HEK293 (cell line): ENCODE measurements around the gene MBLAC1.
A peak's percentile ranks its signal among the peaks of the same experiment; 100 is the strongest.

Source experiments
- CTCF ChIA-PET: fragments of 350-600 bp; formaldehyde crosslinking; extraction: SDS; loops from one replicate; lab custom pipeline; 2021; ENCODE audit warnings: antibody characterized with exemption; lab: Yijun Ruan, JAX
- POLR2A ChIA-PET: fragments of 300-600 bp; formaldehyde crosslinking; extraction: SDS; loops from one replicate; lab custom pipeline; 2020; ENCODE audit warnings: antibody characterized with exemption, inconsistent platforms; lab: Yijun Ruan, JAX
- H3K27ac ChIP-seq: fragments of 200-500 bp; sonication (Bioruptor generic); 2 replicates; pipeline ENCODE4 v1.5.1; 2014; ENCODE audit warnings: low read depth, low read length, control low read depth, inconsistent platforms; ENCODE audit errors: extremely low read depth
- H3K36me3 ChIP-seq, 2 experiments: fragments of 200-500 bp in 1 of 2; sonication (Bioruptor generic) in 1 of 2; 1 replicate in 1 of 2; 2 replicates in 1 of 2; pipeline ENCODE4 v1.5.1; 2014 to 2017; ENCODE audit warnings: inconsistent platforms in 2 of 2, low read length in 2 of 2; ENCODE audit not compliant: control insufficient read depth in 2 of 2, insufficient read depth in 1 of 2
- H3K4me1 ChIP-seq: fragments of 200-500 bp; sonication (Bioruptor generic); 2 replicates; pipeline ENCODE4 v1.5.1; 2014; ENCODE audit warnings: mild to moderate bottlenecking, low read length, inconsistent platforms; ENCODE audit not compliant: control insufficient read depth, insufficient read depth
- H3K4me3 ChIP-seq: 2 replicates; pipeline ENCODE4 v1.5.1; 2011; ENCODE audit warnings: low read depth, mild to moderate bottlenecking, control low read depth, low read length, moderate library complexity
- H3K9me3 ChIP-seq: fragments of 200-500 bp; sonication (Bioruptor generic); 2 replicates; pipeline ENCODE4 v1.5.1; 2014; ENCODE audit warnings: low read depth, low read length, inconsistent platforms; ENCODE audit not compliant: control insufficient read depth, insufficient read depth
- GLIS1 ChIP-seq: fragments of 450-650 bp; formaldehyde crosslinking; IDR thresholded peaks from 2 replicates; pipeline ENCODE4 v1.5.1; 2016; ENCODE audit warnings: missing biosample characterization, missing genetic modification characterization
- IKZF3 ChIP-seq: fragments of 450-650 bp; IDR thresholded peaks from 2 replicates; pipeline ENCODE4 v1.5.0; 2018; ENCODE audit warnings: missing biosample characterization, mild to moderate bottlenecking, missing genetic modification characterization, moderate library complexity
- KLF1 ChIP-seq: fragments of 450-650 bp; formaldehyde crosslinking; IDR thresholded peaks from 2 replicates; pipeline ENCODE4 v1.5.1; 2016; ENCODE audit warnings: missing biosample characterization, missing genetic modification characterization
- KLF7 ChIP-seq: fragments of 450-650 bp; formaldehyde crosslinking; IDR thresholded peaks from 2 replicates; pipeline ENCODE4 v1.5.1; 2016; ENCODE audit warnings: missing biosample characterization, missing genetic modification characterization, borderline replicate concordance
- SP7 ChIP-seq: fragments of 450-650 bp; formaldehyde crosslinking; IDR thresholded peaks from 2 replicates; pipeline ENCODE4 v1.5.1; 2016; ENCODE audit warnings: missing biosample characterization, missing genetic modification characterization
- ZBTB17 ChIP-seq: fragments of 450-650 bp; formaldehyde crosslinking; IDR thresholded peaks from 2 replicates; pipeline ENCODE4 v1.5.1; 2016; ENCODE audit warnings: missing biosample characterization, missing genetic modification characterization
- ZBTB8A ChIP-seq: fragments of 450-650 bp; formaldehyde crosslinking; IDR thresholded peaks from 2 replicates; pipeline ENCODE4 v1.5.1; 2016; ENCODE audit warnings: missing biosample characterization, missing genetic modification characterization
- ZFHX2 ChIP-seq: fragments of 450-650 bp; formaldehyde crosslinking; conservative IDR thresholded peaks from 2 replicates; pipeline ENCODE4 v1.5.1; 2016; ENCODE audit warnings: missing biosample characterization, missing genetic modification characterization
- ZNF202 ChIP-seq: fragments of 450-650 bp; formaldehyde crosslinking; IDR thresholded peaks from 2 replicates; pipeline ENCODE4 v1.5.1; 2016; ENCODE audit warnings: missing biosample characterization, missing genetic modification characterization, borderline replicate concordance
- ZNF302 ChIP-seq: fragments of 450-650 bp; formaldehyde crosslinking; IDR thresholded peaks from 2 replicates; pipeline ENCODE4 v1.5.1; 2016; ENCODE audit warnings: missing biosample characterization, missing genetic modification characterization, low read depth
- ZNF324 ChIP-seq: fragments of 450-650 bp; formaldehyde crosslinking; IDR thresholded peaks from 2 replicates; pipeline ENCODE4 v1.5.1; 2016; ENCODE audit warnings: missing biosample characterization, missing genetic modification characterization
- ZNF366 ChIP-seq: fragments of 450-650 bp; formaldehyde crosslinking; conservative IDR thresholded peaks from 2 replicates; pipeline ENCODE4 v1.5.1; 2016; ENCODE audit warnings: missing biosample characterization, missing genetic modification characterization
- ZNF391 ChIP-seq: fragments of 450-650 bp; formaldehyde crosslinking; IDR thresholded peaks from 2 replicates; pipeline ENCODE4 v1.5.1; 2016; ENCODE audit warnings: low read depth, missing biosample characterization, missing genetic modification characterization, borderline replicate concordance
- ZNF560 ChIP-seq: fragments of 450-650 bp; formaldehyde crosslinking; IDR thresholded peaks from 2 replicates; pipeline ENCODE4 v1.5.1; 2017; ENCODE audit warnings: missing biosample characterization, missing genetic modification characterization, borderline replicate concordance
- ZNF621 ChIP-seq: fragments of 450-650 bp; formaldehyde crosslinking; IDR thresholded peaks from 2 replicates; pipeline ENCODE4 v1.5.1; 2017; ENCODE audit warnings: missing biosample characterization, missing genetic modification characterization
- ZNF623 ChIP-seq: fragments of 450-650 bp; formaldehyde crosslinking; IDR thresholded peaks from 2 replicates; pipeline ENCODE4 v1.5.1; 2016; ENCODE audit warnings: missing biosample characterization, missing genetic modification characterization
- ZNF629 ChIP-seq: fragments of 450-650 bp; formaldehyde crosslinking; IDR thresholded peaks from 2 replicates; pipeline ENCODE4 v1.5.1; 2017; ENCODE audit warnings: missing biosample characterization, missing genetic modification characterization
- ZSCAN23 ChIP-seq: fragments of 450-650 bp; formaldehyde crosslinking; IDR thresholded peaks from 2 replicates; pipeline ENCODE4 v1.5.1; 2016; ENCODE audit warnings: missing biosample characterization, missing genetic modification characterization
- TF ChIP-seq, protein P1 (sequence below): fragments of 450-650 bp; formaldehyde crosslinking; conservative IDR thresholded peaks from 2 replicates; pipeline ENCODE4 v1.5.1; 2016; ENCODE audit warnings: low read depth, missing biosample characterization, missing genetic modification characterization
- TF ChIP-seq, protein P2 (sequence below): fragments of 450-650 bp; formaldehyde crosslinking; IDR thresholded peaks from 2 replicates; pipeline ENCODE4 v1.5.1; 2017; ENCODE audit warnings: missing biosample characterization, missing genetic modification characterization
- TF ChIP-seq, protein P3 (sequence below): fragments of 450-650 bp; formaldehyde crosslinking; IDR thresholded peaks from 2 replicates; pipeline ENCODE4 v1.5.1; 2016; ENCODE audit warnings: missing biosample characterization, missing genetic modification characterization
- TF ChIP-seq, protein P4 (sequence below): fragments of 450-650 bp; formaldehyde crosslinking; optimal IDR thresholded peaks from 2 replicates; pipeline ENCODE3; 2016; ENCODE audit warnings: missing biosample characterization, mild to moderate bottlenecking, missing genetic modification characterization
- TF ChIP-seq, protein P5 (sequence below): fragments of 450-650 bp; formaldehyde crosslinking; IDR thresholded peaks from 2 replicates; pipeline ENCODE4 v1.5.1; 2016; ENCODE audit warnings: missing biosample characterization, missing genetic modification characterization

The MBLAC1 gene

DNA sequence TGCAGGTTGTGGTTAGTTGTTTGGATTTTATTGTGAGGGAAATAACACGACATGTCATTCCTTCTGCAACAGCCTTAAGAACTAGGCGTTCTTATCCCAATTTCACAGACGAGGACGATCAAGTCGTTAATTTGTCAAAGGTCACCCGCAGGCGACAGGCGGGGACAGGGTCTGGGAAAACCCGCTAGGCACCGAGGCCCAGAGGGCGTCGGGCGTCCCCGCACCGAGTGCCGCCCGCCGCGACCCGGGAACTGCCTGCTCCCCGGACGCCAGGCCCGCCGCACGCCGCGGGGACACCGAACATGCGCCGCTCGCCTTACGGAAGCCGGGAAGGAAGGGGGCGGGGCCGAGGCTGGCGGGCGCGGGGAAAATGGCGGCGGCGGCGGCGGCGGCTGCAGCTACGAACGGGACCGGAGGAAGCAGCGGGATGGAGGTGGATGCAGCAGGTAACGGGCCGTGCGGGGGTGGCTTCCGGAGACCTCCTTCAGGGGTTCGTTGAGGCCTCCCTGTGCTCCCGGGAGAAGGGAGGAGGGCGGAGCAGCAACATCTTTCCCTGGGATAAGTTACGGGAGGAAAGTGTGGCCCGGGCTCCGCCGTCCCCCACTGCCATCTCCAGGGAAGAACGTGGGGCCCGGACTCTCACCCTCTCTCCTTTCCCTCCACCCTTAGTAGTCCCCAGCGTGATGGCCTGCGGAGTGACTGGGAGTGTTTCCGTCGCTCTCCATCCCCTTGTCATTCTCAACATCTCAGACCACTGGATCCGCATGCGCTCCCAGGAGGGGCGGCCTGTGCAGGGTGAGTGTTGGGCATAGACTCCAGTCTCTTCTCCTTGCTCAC, 37.9 kb upstream of the MBLAC1 start, which contains the start of gene COPS6 (continued):
- TF ChIP-seq, protein P1, sequence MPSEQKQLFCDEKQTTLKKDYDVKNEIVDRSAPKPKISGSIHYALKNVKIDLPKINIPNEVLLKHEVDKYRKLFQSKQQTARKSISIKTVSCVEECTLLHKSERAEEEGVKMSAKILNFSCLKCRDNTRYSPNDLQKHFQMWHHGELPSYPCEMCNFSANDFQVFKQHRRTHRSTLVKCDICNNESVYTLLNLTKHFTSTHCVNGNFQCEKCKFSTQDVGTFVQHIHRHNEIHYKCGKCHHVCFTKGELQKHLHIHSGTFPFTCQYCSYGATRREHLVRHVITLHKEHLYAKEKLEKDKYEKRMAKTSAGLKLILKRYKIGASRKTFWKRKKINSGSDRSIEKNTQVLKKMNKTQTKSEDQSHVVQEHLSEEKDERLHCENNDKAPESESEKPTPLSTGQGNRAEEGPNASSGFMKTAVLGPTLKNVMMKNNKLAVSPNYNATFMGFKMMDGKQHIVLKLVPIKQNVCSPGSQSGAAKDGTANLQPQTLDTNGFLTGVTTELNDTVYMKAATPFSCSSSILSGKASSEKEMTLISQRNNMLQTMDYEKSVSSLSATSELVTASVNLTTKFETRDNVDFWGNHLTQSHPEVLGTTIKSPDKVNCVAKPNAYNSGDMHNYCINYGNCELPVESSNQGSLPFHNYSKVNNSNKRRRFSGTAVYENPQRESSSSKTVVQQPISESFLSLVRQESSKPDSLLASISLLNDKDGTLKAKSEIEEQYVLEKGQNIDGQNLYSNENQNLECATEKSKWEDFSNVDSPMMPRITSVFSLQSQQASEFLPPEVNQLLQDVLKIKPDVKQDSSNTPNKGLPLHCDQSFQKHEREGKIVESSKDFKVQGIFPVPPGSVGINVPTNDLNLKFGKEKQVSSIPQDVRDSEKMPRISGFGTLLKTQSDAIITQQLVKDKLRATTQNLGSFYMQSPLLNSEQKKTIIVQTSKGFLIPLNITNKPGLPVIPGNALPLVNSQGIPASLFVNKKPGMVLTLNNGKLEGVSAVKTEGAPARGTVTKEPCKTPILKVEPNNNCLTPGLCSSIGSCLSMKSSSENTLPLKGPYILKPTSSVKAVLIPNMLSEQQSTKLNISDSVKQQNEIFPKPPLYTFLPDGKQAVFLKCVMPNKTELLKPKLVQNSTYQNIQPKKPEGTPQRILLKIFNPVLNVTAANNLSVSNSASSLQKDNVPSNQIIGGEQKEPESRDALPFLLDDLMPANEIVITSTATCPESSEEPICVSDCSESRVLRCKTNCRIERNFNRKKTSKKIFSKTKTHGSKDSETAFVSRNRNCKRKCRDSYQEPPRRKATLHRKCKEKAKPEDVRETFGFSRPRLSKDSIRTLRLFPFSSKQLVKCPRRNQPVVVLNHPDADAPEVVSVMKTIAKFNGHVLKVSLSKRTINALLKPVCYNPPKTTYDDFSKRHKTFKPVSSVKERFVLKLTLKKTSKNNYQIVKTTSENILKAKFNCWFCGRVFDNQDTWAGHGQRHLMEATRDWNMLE (tag by site-specific recombination) = peak; percentile 20; the same call in 1 of the 2 replicates
- TF ChIP-seq, protein P2, sequence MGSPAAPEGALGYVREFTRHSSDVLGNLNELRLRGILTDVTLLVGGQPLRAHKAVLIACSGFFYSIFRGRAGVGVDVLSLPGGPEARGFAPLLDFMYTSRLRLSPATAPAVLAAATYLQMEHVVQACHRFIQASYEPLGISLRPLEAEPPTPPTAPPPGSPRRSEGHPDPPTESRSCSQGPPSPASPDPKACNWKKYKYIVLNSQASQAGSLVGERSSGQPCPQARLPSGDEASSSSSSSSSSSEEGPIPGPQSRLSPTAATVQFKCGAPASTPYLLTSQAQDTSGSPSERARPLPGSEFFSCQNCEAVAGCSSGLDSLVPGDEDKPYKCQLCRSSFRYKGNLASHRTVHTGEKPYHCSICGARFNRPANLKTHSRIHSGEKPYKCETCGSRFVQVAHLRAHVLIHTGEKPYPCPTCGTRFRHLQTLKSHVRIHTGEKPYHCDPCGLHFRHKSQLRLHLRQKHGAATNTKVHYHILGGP (tag by site-specific recombination) = no peak
- TF ChIP-seq ZNF623 (0 out of 2 replicates have a peak, but pooled peaks have one; percentile 23), ZNF202 (tag by site-specific recombination) (no peak), ZNF302 (tag by site-specific recombination) (no peak), ZBTB8A (tag by site-specific recombination) (peak; percentile 96), IKZF3 (tag by site-specific recombination) (peak; percentile 79; the same call in 1 of the 2 replicates), GLIS1 (tag by site-specific recombination) (peak; percentile 36; the same call in 1 of the 2 replicates), ZNF324 (0 out of 2 replicates have a peak, but pooled peaks have one; percentile 37), ZNF621 (tag by site-specific recombination) (no peak), ZNF629 (tag by site-specific recombination) (peak; percentile 69), ZSCAN23 (tag by site-specific recombination) (no peak)
- TF ChIP-seq, protein P3, sequence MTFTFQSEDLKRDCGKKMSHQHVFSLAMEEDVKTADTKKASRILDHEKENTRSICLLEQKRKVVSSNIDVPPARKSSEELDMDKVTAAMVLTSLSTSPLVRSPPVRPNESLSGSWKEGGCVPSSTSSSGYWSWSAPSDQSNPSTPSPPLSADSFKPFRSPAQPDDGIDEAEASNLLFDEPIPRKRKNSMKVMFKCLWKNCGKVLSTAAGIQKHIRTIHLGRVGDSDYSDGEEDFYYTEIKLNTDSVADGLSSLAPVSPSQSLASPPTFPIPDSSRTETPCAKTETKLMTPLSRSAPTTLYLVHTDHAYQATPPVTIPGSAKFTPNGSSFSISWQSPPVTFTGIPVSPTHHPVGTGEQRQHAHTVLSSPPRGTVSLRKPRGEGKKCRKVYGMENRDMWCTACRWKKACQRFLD (tag by site-specific recombination) = no peak
- TF ChIP-seq, protein P4, sequence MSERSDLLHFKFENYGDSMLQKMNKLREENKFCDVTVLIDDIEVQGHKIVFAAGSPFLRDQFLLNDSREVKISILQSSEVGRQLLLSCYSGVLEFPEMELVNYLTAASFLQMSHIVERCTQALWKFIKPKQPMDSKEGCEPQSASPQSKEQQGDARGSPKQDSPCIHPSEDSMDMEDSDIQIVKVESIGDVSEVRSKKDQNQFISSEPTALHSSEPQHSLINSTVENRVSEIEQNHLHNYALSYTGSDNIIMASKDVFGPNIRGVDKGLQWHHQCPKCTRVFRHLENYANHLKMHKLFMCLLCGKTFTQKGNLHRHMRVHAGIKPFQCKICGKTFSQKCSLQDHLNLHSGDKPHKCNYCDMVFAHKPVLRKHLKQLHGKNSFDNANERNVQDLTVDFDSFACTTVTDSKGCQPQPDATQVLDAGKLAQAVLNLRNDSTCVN (tag by site-specific recombination) = peak; percentile 84

DNA sequence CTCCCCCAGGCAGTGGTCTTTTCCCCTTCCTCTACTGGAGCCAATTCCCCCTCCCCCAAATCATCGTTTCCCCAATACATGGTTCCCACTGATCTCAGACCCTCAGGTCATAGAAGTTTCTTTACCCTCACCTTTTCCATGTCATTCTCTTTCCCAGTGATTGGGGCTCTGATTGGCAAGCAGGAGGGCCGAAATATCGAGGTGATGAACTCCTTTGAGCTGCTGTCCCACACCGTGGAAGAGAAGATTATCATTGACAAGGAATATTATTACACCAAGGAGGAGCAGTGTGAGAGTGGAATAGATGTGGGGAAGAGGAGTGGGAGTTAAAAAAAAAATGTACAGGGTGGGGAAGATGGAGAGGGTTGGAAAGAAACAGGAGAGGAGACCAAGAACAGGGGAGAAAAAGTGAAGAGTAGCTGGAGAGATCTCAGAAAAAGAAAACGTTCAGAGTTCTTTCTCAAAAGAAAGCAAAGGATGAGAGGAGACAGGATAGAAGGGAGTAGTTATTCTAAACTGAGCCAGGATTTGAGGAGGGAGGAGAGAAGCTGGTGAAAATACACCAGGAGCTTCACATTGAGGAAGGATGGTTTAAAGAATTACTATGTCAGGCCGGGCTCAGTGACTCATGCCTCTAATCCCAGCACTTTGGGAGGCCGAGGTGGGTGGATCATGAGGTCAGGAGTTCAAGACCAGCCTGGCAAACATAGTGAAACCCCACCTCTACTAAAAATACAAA, 37.1 kb upstream of the MBLAC1 start:
- H3K9me3 ChIP-seq = no peaks in the 10 kb centered on the region
- H3K27ac ChIP-seq = peak overlapping the region; percentile 79
- H3K36me3 ChIP-seq = peaks cover 13 to 44% of the 10 kb centered on the region in 2 experiments
- peak overlapping the region; percentile 86 for H3K4me3 ChIP-seq
- CTCF ChIA-PET = interaction anchor here (0.6 to 1.3 kb wide), 3 partner anchors 11 to 317 kb away, joined by 3 to 4 read pairs (median 4); partner anchors contain the start of gene MCM7
- POLR2A ChIA-PET = interaction anchor here (1.7 to 7.9 kb wide), 2 partner anchors 11 to 37 kb away, joined by 3 to 115 read pairs; partner anchors contain the start of genes AP4M1, MBLAC1 and MCM7
- H3K4me1 ChIP-seq = peaks cover 8% of the 10 kb centered on the region
- no peak for TF ChIP-seq KLF7 (tag by site-specific recombination)
- TF ChIP-seq ZNF366 (tag by site-specific recombination) = peak; percentile 68
- TF ChIP-seq ZFHX2 (tag by site-specific recombination) = peak; percentile 62
- peak; percentile 59 for TF ChIP-seq GLIS1 (tag by site-specific recombination)
- TF ChIP-seq SP7 (tag by site-specific recombination) = peak; percentile 70
- TF ChIP-seq, protein P5, sequence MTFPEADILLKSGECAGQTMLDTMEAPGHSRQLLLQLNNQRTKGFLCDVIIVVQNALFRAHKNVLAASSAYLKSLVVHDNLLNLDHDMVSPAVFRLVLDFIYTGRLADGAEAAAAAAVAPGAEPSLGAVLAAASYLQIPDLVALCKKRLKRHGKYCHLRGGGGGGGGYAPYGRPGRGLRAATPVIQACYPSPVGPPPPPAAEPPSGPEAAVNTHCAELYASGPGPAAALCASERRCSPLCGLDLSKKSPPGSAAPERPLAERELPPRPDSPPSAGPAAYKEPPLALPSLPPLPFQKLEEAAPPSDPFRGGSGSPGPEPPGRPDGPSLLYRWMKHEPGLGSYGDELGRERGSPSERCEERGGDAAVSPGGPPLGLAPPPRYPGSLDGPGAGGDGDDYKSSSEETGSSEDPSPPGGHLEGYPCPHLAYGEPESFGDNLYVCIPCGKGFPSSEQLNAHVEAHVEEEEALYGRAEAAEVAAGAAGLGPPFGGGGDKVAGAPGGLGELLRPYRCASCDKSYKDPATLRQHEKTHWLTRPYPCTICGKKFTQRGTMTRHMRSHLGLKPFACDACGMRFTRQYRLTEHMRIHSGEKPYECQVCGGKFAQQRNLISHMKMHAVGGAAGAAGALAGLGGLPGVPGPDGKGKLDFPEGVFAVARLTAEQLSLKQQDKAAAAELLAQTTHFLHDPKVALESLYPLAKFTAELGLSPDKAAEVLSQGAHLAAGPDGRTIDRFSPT (tag by site-specific recombination) = peak; percentile 42; the same call in 1 of the 2 replicates
- peak; percentile 61 for TF ChIP-seq KLF1 (tag by site-specific recombination)
- TF ChIP-seq ZBTB17 (tag by site-specific recombination) = peak; percentile 93
- peak; percentile 17; the same call in 1 of the 2 replicates for TF ChIP-seq ZNF391 (tag by site-specific recombination)
- TF ChIP-seq ZNF560 (tag by site-specific recombination) = no peak
